Trophoblast cell (in vitro differentiated cells and primary cell): ENCODE results near the gene MLC1.

Source experiments
- DNase-seq, 2 donors: peaks; one replicate each; pipeline ENCODE4 v3.0.0-alpha.2; 2016
- H2AFZ ChIP-seq: 2 replicates; pipeline ENCODE4 v1.6.1; 2013; ENCODE audit warnings: low read length, moderate library complexity, mild to moderate bottlenecking; ENCODE audit not compliant: insufficient read depth, poor library complexity
- H2AK5ac ChIP-seq: 2 replicates; pipeline ENCODE4 v1.6.1; 2013; ENCODE audit warnings: mild to moderate bottlenecking, low read length
- H2BK120ac ChIP-seq: 2 replicates; pipeline ENCODE4 v1.6.1; 2013; ENCODE audit warnings: low read length, mild to moderate bottlenecking, moderate library complexity; ENCODE audit not compliant: insufficient read depth, poor library complexity
- H2BK12ac ChIP-seq: 2 replicates; pipeline ENCODE4 v1.6.1; 2013; ENCODE audit warnings: mild to moderate bottlenecking, low read length, moderate library complexity
- H2BK5ac ChIP-seq: 2 replicates; pipeline ENCODE4 v1.6.1; 2013; ENCODE audit warnings: low read length, low read depth, moderate library complexity, mild to moderate bottlenecking; ENCODE audit not compliant: poor library complexity
- H3K14ac ChIP-seq: 2 replicates; pipeline ENCODE4 v1.6.1; 2013; ENCODE audit warnings: mild to moderate bottlenecking, low read length
- H3K18ac ChIP-seq: 2 replicates; pipeline ENCODE4 v1.6.1; 2013; ENCODE audit warnings: mild to moderate bottlenecking, low read length
- H3K23ac ChIP-seq: 2 replicates; pipeline ENCODE4 v1.6.1; 2013; ENCODE audit warnings: low read length
- H3K27ac ChIP-seq: 2 replicates; pipeline ENCODE4 v1.5.1; 2013; ENCODE audit warnings: low read depth, mild to moderate bottlenecking, inconsistent platforms, low read length, moderate library complexity
- H3K27me3 ChIP-seq: 2 replicates; pipeline ENCODE4 v1.6.1; 2013; ENCODE audit warnings: inconsistent platforms, mild to moderate bottlenecking, low read length, moderate library complexity; ENCODE audit not compliant: insufficient read depth
- H3K36me3 ChIP-seq, 2 experiments: 1 replicate in 1 of 2; 2 replicates in 1 of 2; pipeline ENCODE4 v1.6.1; 2013; ENCODE audit warnings: low read length in 2 of 2, mild to moderate bottlenecking in 2 of 2, moderate library complexity in 1 of 2; ENCODE audit not compliant: insufficient read depth in 2 of 2, control insufficient read depth in 1 of 2
- H3K4ac ChIP-seq: 2 replicates; pipeline ENCODE4 v1.6.1; 2013; ENCODE audit warnings: low read depth, mild to moderate bottlenecking, low read length, moderate library complexity
- H3K4me1 ChIP-seq, 2 experiments: 1 replicate in 1 of 2; 2 replicates in 1 of 2; pipeline ENCODE4 v1.6.1; 2013; ENCODE audit warnings: low read length in 2 of 2, mild to moderate bottlenecking in 2 of 2, moderate library complexity in 1 of 2; ENCODE audit not compliant: insufficient read depth in 2 of 2, control insufficient read depth in 1 of 2
- H3K4me2 ChIP-seq: 2 replicates; pipeline ENCODE4 v1.6.1; 2013; ENCODE audit warnings: inconsistent platforms, mild to moderate bottlenecking, low read length, moderate library complexity
- H3K4me3 ChIP-seq: 2 replicates; pipeline ENCODE4 v1.5.1; 2013; ENCODE audit warnings: mild to moderate bottlenecking, low read depth, low read length, inconsistent platforms
- H3K79me1 ChIP-seq: one replicate; pipeline ENCODE4 v1.6.1; 2013; ENCODE audit warnings: low read length
- H3K79me2 ChIP-seq: 2 replicates; pipeline ENCODE4 v1.6.1; 2013; ENCODE audit warnings: low read length, mild to moderate bottlenecking; ENCODE audit not compliant: control insufficient read depth, insufficient read depth, poor library complexity
- H3K9ac ChIP-seq: 2 replicates; pipeline ENCODE4 v1.6.1; 2013; ENCODE audit warnings: mild to moderate bottlenecking, low read length
- H3K9me3 ChIP-seq: 2 replicates; pipeline ENCODE4 v1.6.1; 2013; ENCODE audit warnings: low read depth, mild to moderate bottlenecking, control low read depth, inconsistent platforms, low read length; ENCODE audit not compliant: insufficient read depth
- H4K12ac ChIP-seq: 2 replicates; pipeline ENCODE4 v1.6.1; 2013; ENCODE audit warnings: low read depth, mild to moderate bottlenecking, low read length, moderate library complexity
- H4K8ac ChIP-seq: 2 replicates; pipeline ENCODE4 v1.6.1; 2013; ENCODE audit warnings: low read depth, mild to moderate bottlenecking, low read length, moderate library complexity
- H4K91ac ChIP-seq: one replicate; pipeline ENCODE4 v1.6.1; 2013; ENCODE audit warnings: low read depth, mild to moderate bottlenecking, low read length, moderate library complexity
- WGBS: extraction: QIAGEN DNeasy Blood & Tissue Kit; methylation state at CpG from one replicate; pipeline ENCODE4 v1.1.7; 2013; ENCODE audit warnings: missing lambda C conversion rate; ENCODE audit not compliant: insufficient read length, insufficient coverage; ENCODE audit errors: extremely low coverage; 5-methylcytosine and 5-hydroxymethylcytosine counted together

The MLC1 gene

GRCh38 chr22:50020606-50021005 is 64.6 kb downstream of the MLC1 start:
- no peak overlapping the region for H2BK5ac ChIP-seq
- no peak overlapping the region for H4K8ac ChIP-seq
- no peak overlapping the region for H4K12ac ChIP-seq
- H2BK120ac ChIP-seq = no peak overlapping the region
- no peak overlapping the region for H2AFZ ChIP-seq
- H3K14ac ChIP-seq = no peak overlapping the region
- H3K27me3 ChIP-seq = peaks cover 11% of the 10 kb centered on the region
- no CpG with 5 or more reads among the region's 15 CpGs for WGBS
- no peaks in the 10 kb centered on the region for H3K79me1 ChIP-seq
- no peak overlapping the region for H3K27ac ChIP-seq
- DNase-seq = no peak
- H4K91ac ChIP-seq = no peak overlapping the region
- H2AK5ac ChIP-seq = no peak overlapping the region
- H3K9ac ChIP-seq = no peak overlapping the region
- peak overlapping the region; percentile 63 for H3K4me3 ChIP-seq
- H3K18ac ChIP-seq = no peak overlapping the region
- peaks cover 31% of the 10 kb centered on the region for H3K9me3 ChIP-seq
- H2BK12ac ChIP-seq = no peak overlapping the region
- no peaks in the 10 kb centered on the region for H3K36me3 ChIP-seq
- no peaks in the 10 kb centered on the region for H3K4me1 ChIP-seq
- no peak overlapping the region for H3K4ac ChIP-seq
- H3K79me2 ChIP-seq = no peaks in the 10 kb centered on the region
- no peak overlapping the region for H3K4me2 ChIP-seq
- H3K23ac ChIP-seq = peak overlapping the region; percentile 6

GRCh38 chr22:50019316-50019715 is 65.9 kb downstream of the MLC1 start:
- peaks cover 20% of the 10 kb centered on the region for H3K27me3 ChIP-seq
- no peak overlapping the region for H4K12ac ChIP-seq
- H3K4ac ChIP-seq = no peak overlapping the region
- H3K36me3 ChIP-seq = no peaks in the 10 kb centered on the region
- H2BK5ac ChIP-seq = no peak overlapping the region
- no peak overlapping the region for H3K27ac ChIP-seq
- H2AK5ac ChIP-seq = no peak overlapping the region
- H4K8ac ChIP-seq = no peak overlapping the region
- H3K18ac ChIP-seq = no peak overlapping the region
- no peak overlapping the region for H2AFZ ChIP-seq
- H3K4me1 ChIP-seq = no peaks in the 10 kb centered on the region
- H3K23ac ChIP-seq = no peak overlapping the region
- no peaks in the 10 kb centered on the region for H3K79me2 ChIP-seq
- no peak overlapping the region for H3K14ac ChIP-seq
- no peak overlapping the region for H2BK120ac ChIP-seq
- no peak overlapping the region for H3K4me3 ChIP-seq
- peaks cover 31% of the 10 kb centered on the region for H3K9me3 ChIP-seq
- no peak for DNase-seq
- H3K79me1 ChIP-seq = no peaks in the 10 kb centered on the region
- H2BK12ac ChIP-seq = no peak overlapping the region
- H4K91ac ChIP-seq = no peak overlapping the region
- no peak overlapping the region for H3K9ac ChIP-seq
- no peak overlapping the region for H3K4me2 ChIP-seq
- no CpG with 5 or more reads among the region's 3 CpGs for WGBS

- peaks cover 24% of the 10 kb centered on the region for H3K27me3 ChIP-seq
- H3K27ac ChIP-seq = no peak overlapping the region
- no peak overlapping the region for H4K12ac ChIP-seq
- H3K9ac ChIP-seq = no peak overlapping the region
- H4K8ac ChIP-seq = no peak overlapping the region
- H4K91ac ChIP-seq = no peak overlapping the region
- H3K79me2 ChIP-seq = no peaks in the 10 kb centered on the region
- no peaks in the 10 kb centered on the region for H3K4me1 ChIP-seq
- no peak overlapping the region for H3K23ac ChIP-seq
- H2AK5ac ChIP-seq = no peak overlapping the region
- H3K9me3 ChIP-seq = peaks cover 31% of the 10 kb centered on the region
- H3K4me3 ChIP-seq = no peak overlapping the region
- no peak overlapping the region for H3K14ac ChIP-seq
- H3K4ac ChIP-seq = no peak overlapping the region
- no peaks in the 10 kb centered on the region for H3K36me3 ChIP-seq
- no peak overlapping the region for H2BK120ac ChIP-seq
- H2BK12ac ChIP-seq = no peak overlapping the region
- DNase-seq = no peak
- H3K18ac ChIP-seq = no peak overlapping the region
- H3K4me2 ChIP-seq = no peak overlapping the region
- no peak overlapping the region for H2BK5ac ChIP-seq
- no peaks in the 10 kb centered on the region for H3K79me1 ChIP-seq
- H2AFZ ChIP-seq = no peak overlapping the region
- WGBS = no CpG with 5 or more reads among the region's 11 CpGs
These were observed 66.5 kb downstream of the MLC1 start for GRCh38 chr22:50018608-50019285.

GRCh38 chr22:50017701-50018224 is 67.5 kb downstream of the MLC1 start:
- Histone ChIP-seq H3K79me2 (no peaks in the 10 kb centered on the region), H4K8ac (no peak overlapping the region), H3K79me1 (no peaks in the 10 kb centered on the region), H2AK5ac (no peak overlapping the region), H3K9me3 (peaks cover 31% of the 10 kb centered on the region), H4K91ac (no peak overlapping the region), H2AFZ (no peak overlapping the region), H3K27me3 (peaks cover 24% of the 10 kb centered on the region), H3K14ac (no peak overlapping the region), H2BK5ac (no peak overlapping the region), H3K4me3 (no peak overlapping the region), H2BK12ac (no peak overlapping the region), H3K36me3 (no peaks in the 10 kb centered on the region), H3K4me2 (no peak overlapping the region), H4K12ac (no peak overlapping the region), H3K18ac (no peak overlapping the region), H3K4me1 (no peaks in the 10 kb centered on the region), H3K4ac (no peak overlapping the region), H3K9ac (no peak overlapping the region), H3K27ac (no peak overlapping the region), H2BK120ac (no peak overlapping the region), H3K23ac (no peak overlapping the region)
- no CpG with 5 or more reads among the region's 6 CpGs for WGBS
- DNase-seq = no peak
